CD14-positive monocyte (primary cell): ENCODE results near the gene PTPRD. TPM values are rescaled to one million over a fixed set of nuclear protein-coding genes. Genes with fewer than 3 reads are reported as not detected.

Experiments
- DNase-seq, 3 donors: peaks; one replicate each; pipeline ENCODE4 v3.0.0-alpha.2; 2011 to 2022
- H2AFZ ChIP-seq: 2 replicates; pipeline ENCODE4 v1.6.0; 2012; ENCODE audit warnings: mild to moderate bottlenecking, low read depth, low read length, inconsistent platforms; ENCODE audit not compliant: insufficient read depth, poor library complexity, severe bottlenecking
- H3K27ac ChIP-seq, 2 donors: 1 replicate in 1 of 2; 2 replicates in 1 of 2; pipeline ENCODE4 v1.5.1; 2012 to 2013; ENCODE audit warnings: low read length in 2 of 2, control low read depth in 1 of 2, inconsistent platforms in 1 of 2, low read depth in 1 of 2, mild to moderate bottlenecking in 1 of 2
- H3K27me3 ChIP-seq, 2 donors: one replicate each; pipeline versions ENCODE4 v1.6.0 to v1.6.1; 2011 to 2013; ENCODE audit warnings: low read length in 2 of 2; ENCODE audit not compliant: control insufficient read depth in 2 of 2, insufficient read depth in 2 of 2
- H3K36me3 ChIP-seq, 2 donors: replicated peaks in 1 of 2; 1 replicate in 1 of 2; 2 replicates in 1 of 2; pipeline versions ENCODE4 v1.5.1 to v1.6.1; 2012 to 2013; ENCODE audit warnings: low read length in 2 of 2, control low read depth in 1 of 2, inconsistent platforms in 1 of 2, mild to moderate bottlenecking in 1 of 2; ENCODE audit not compliant: insufficient read depth in 2 of 2, control insufficient read depth in 1 of 2
- H3K4me1 ChIP-seq, 2 donors: 1 replicate in 1 of 2; 2 replicates in 1 of 2; pipeline versions ENCODE4 v1.5.1 to v1.6.1; 2012 to 2013; ENCODE audit warnings: low read length in 2 of 2, control low read depth in 1 of 2, inconsistent platforms in 1 of 2, mild to moderate bottlenecking in 1 of 2, moderate library complexity in 1 of 2; ENCODE audit not compliant: insufficient read depth in 2 of 2, control insufficient read depth in 1 of 2
- H3K4me2 ChIP-seq: replicated peaks from 2 replicates; pipeline ENCODE3; 2012; ENCODE audit warnings: low read length, moderate library complexity, mild to moderate bottlenecking; ENCODE audit not compliant: poor library complexity, severe bottlenecking; ENCODE audit errors: extremely low read depth
- H3K4me3 ChIP-seq, 3 experiments: fragments of 200-600 bp in 1 of 3; sonication (generic) in 1 of 3; replicated peaks in 1 of 3; 1 replicate in 2 of 3; 2 replicates in 1 of 3; pipeline ENCODE4 v1.5.1; 2011 to 2013; ENCODE audit warnings: low read length in 3 of 3, mild to moderate bottlenecking in 3 of 3, control low read depth in 2 of 3, low read depth in 2 of 3, inconsistent platforms in 1 of 3, moderate library complexity in 1 of 3
- H3K79me2 ChIP-seq: 2 replicates; pipeline ENCODE4 v1.6.0; 2012; ENCODE audit warnings: mild to moderate bottlenecking, control low read depth, inconsistent platforms, low read length, moderate library complexity; ENCODE audit not compliant: insufficient read depth
- H3K9ac ChIP-seq: 2 replicates; pipeline ENCODE4 v1.6.0; 2017; ENCODE audit warnings: low read length, mild to moderate bottlenecking; ENCODE audit not compliant: insufficient read depth, poor library complexity, severe bottlenecking
- H3K9me3 ChIP-seq, 2 donors: replicated peaks in 1 of 2; 1 replicate in 1 of 2; 2 replicates in 1 of 2; pipeline versions ENCODE4 v1.5.1 to v1.6.1; 2012 to 2013; ENCODE audit warnings: low read length in 2 of 2, control low read depth in 1 of 2; ENCODE audit not compliant: control insufficient read depth in 1 of 2, insufficient read depth in 1 of 2
- H4K20me1 ChIP-seq: 2 replicates; pipeline ENCODE4 v1.6.0; 2012; ENCODE audit warnings: mild to moderate bottlenecking, low read length, control low read depth, moderate library complexity; ENCODE audit not compliant: insufficient read depth
- H3K27ac Mint-ChIP-seq, 7 donors: one replicate each; pipeline ENCODE4 v1.8.0; 2020; ENCODE audit warnings: mild to moderate bottlenecking in 7 of 7, mixed read lengths in 7 of 7, moderate library complexity in 6 of 7, inconsistent platforms in 2 of 7
- H3K27me3 Mint-ChIP-seq, 3 donors: one replicate each; pipeline ENCODE4 v1.8.0; 2021 to 2022; ENCODE audit warnings: low read depth in 3 of 3, mild to moderate bottlenecking in 3 of 3, mixed read lengths in 3 of 3, moderate library complexity in 3 of 3, inconsistent platforms in 1 of 3
- H3K36me3 Mint-ChIP-seq, 2 donors: one replicate each; pipeline ENCODE4 v1.8.0; 2020; ENCODE audit warnings: mixed read lengths in 2 of 2, inconsistent platforms in 1 of 2, mild to moderate bottlenecking in 1 of 2
- H3K4me1 Mint-ChIP-seq: one replicate; pipeline ENCODE4 v1.8.0; 2020; ENCODE audit warnings: mild to moderate bottlenecking, mixed read lengths
- H3K4me3 Mint-ChIP-seq, 2 donors: one replicate each; pipeline ENCODE4 v1.8.0; 2020; ENCODE audit warnings: mild to moderate bottlenecking in 2 of 2, mixed read lengths in 2 of 2, moderate library complexity in 1 of 2
- H3K9me3 Mint-ChIP-seq, 7 donors: one replicate each; pipeline ENCODE4 v1.8.0; 2020 to 2022; ENCODE audit warnings: mixed read lengths in 7 of 7, mild to moderate bottlenecking in 6 of 7, moderate library complexity in 6 of 7, inconsistent platforms in 2 of 7
- CTCF ChIP-seq: fragments of 200-600 bp; IDR thresholded peaks from one replicate; pipeline ENCODE4 v1.8.0; 2022; ENCODE audit warnings: antibody characterized with exemption, mild to moderate bottlenecking
- WGBS: methylation state at CpG from one replicate; pipeline ENCODE4 v1.1.5; 2013; ENCODE audit warnings: missing lambda C conversion rate; ENCODE audit not compliant: insufficient coverage; 5-methylcytosine and 5-hydroxymethylcytosine counted together
- intact Hi-C, 2 donors: fragments of 100-400 bp; cut with micrococcal nuclease; formaldehyde crosslinking; loops; one replicate each; pipeline versions ENCODE4 v1.15.0 to v1.15.1; 2023
- polyA plus RNA-seq, 3 donors: library from polyadenylated mRNA; depleted of rRNA in 1 of 3; unstranded in 2 of 3; stranded (reverse) in 1 of 3; fragments of 300-500 nt in 2 of 3; fragments of >200 nt in 1 of 3; fragmentation: Illumina TruSeq in 2 of 3; gene quantifications; 1 replicate in 2 of 3; 2 replicates in 1 of 3; pipeline ENCODE4 v1.2.3, GENCODE V29; 2012 to 2021

PTPRD gene
- polyA plus RNA-seq, 3 donors = not detected

- DNase-seq = no peak
- Mint-ChIP-seq H3K27ac (peak overlapping the region in 1 of 7 donors; percentile 6), H3K9me3 (peaks cover 0 to 3% (median 0%) of the 10 kb centered on the region in 7 donors), H3K4me1 (peaks cover 20% of the 10 kb centered on the region), H3K4me3 (no peak overlapping the region), H3K36me3 (no peaks in the 10 kb centered on the region), H3K27me3 (peaks cover 4 to 23% (median 15%) of the 10 kb centered on the region in 3 donors)
- Histone ChIP-seq H3K4me3 (no peak overlapping the region), H3K79me2 (no peaks in the 10 kb centered on the region), H3K36me3 (no peaks in the 10 kb centered on the region), H3K4me2 (no peak overlapping the region), H4K20me1 (no peaks in the 10 kb centered on the region), H2AFZ (no peak overlapping the region), H3K4me1 (peaks cover 18 to 24% of the 10 kb centered on the region in 2 donors), H3K9me3 (peaks cover 0 to 3% of the 10 kb centered on the region in 2 donors), H3K27me3 (peaks cover 3 to 13% of the 10 kb centered on the region in 2 donors), H3K9ac (no peak overlapping the region), H3K27ac (no peak overlapping the region)
- intact Hi-C loops = no loop called here
- 100% methylated on average over 2 of the region's 6 CpGs for WGBS
- TF ChIP-seq CTCF = no peak
Measured at GRCh38 chr9:8647824-8648223, 1965.0 kb downstream of the PTPRD start.

DNA sequence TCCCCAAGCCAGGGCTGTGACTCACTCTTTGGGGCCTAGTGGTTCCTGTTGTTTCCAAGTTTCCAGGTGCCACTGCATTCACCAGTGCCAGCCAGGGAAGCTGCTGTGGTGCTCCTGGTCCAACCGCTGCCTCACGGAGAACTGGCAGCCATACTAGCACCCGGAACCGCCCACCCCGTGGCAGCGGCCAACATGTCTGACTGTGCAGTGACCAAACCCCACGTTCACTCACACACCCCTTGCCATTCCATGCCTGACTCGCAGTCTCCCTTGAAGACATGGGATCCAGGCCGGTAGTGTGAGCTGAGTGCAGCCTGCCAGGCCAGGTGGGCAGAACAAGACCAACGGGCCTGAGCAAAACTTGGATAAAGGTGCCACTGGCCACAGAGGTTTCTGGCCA, 1968.2 kb downstream of the PTPRD start:
- no peak for TF ChIP-seq CTCF
- Mint-ChIP-seq H3K27me3 (peaks cover 2 to 3% (median 3%) of the 10 kb centered on the region in 3 donors), H3K27ac (peak overlapping the region in 1 of 7 donors; percentile 28), H3K9me3 (peaks cover 0 to 4% (median 0%) of the 10 kb centered on the region in 7 donors), H3K36me3 (no peaks in the 10 kb centered on the region), H3K4me3 (no peak overlapping the region), H3K4me1 (peaks cover 17% of the 10 kb centered on the region)
- no peaks in the 10 kb centered on the region for H3K36me3 ChIP-seq
- no peak for DNase-seq
- H2AFZ ChIP-seq = no peak overlapping the region
- no peaks in the 10 kb centered on the region for H4K20me1 ChIP-seq
- no peaks in the 10 kb centered on the region for H3K79me2 ChIP-seq
- H3K4me1 ChIP-seq = peaks cover 14 to 19% of the 10 kb centered on the region in 2 donors
- intact Hi-C loops = no loop called here
- no peak overlapping the region for H3K4me3 ChIP-seq
- 96% methylated on average over 10 of the region's 10 CpGs for WGBS
- peaks cover 0 to 3% of the 10 kb centered on the region in 2 donors for H3K9me3 ChIP-seq
- H3K27me3 ChIP-seq = peaks cover 0 to 2% of the 10 kb centered on the region in 2 donors
- H3K4me2 ChIP-seq = no peak overlapping the region
- H3K27ac ChIP-seq = no peak overlapping the region
- H3K9ac ChIP-seq = no peak overlapping the region
